Measurements from ENCODE around the gene SDK2.

SDK2 gene

GRCh38 chr17:73644145-73645049, at the start of gene SDK2:
SDK2 (minus strand) TSS chr17:73644445; CDS start chr17:73644088, 357 bp downstream.
- Histone ChIP-seq H3K27me3 (ENCODE audit: control insufficient read depth, insufficient read depth, low read length) (peaks cover 15% of the 10 kb centered on the region; the same call in 1 of the 2 replicates), H3K4me1 (ENCODE audit: control insufficient read depth, insufficient read depth, low read length) (peaks cover 2% of the 10 kb centered on the region; the same call in 1 of the 2 replicates), H3K27ac (ENCODE audit: low read length) (no peak within 1 kb of the TSS), H3K9me3 (ENCODE audit: control insufficient read depth, insufficient read depth, low read length) (no peaks in the 10 kb centered on the region), H3K4me3 (ENCODE audit: low read length) (peak within 1 kb of the TSS; percentile 64; the same call in 1 of the 2 replicates), H3K36me3 (ENCODE audit: control insufficient read depth, insufficient read depth, low read length) (no peaks in the 10 kb centered on the region)
- no CpG with 5 or more reads among the region's 105 CpGs for WGBS (ENCODE audit: insufficient coverage, insufficient read length)
- DNase-seq (ENCODE audit: low read depth, low spot score), result no peak

GRCh38 chr17:73693071-73693470, 48.8 kb upstream of the SDK2 start:
- WGBS (ENCODE audit: insufficient coverage, insufficient read length), result no CpG with 5 or more reads among the region's 12 CpGs
- peaks cover 1% of the 10 kb centered on the region; the same call in 1 of the 2 replicates for H3K4me1 ChIP-seq (ENCODE audit: control insufficient read depth, insufficient read depth, low read length)
- no peak overlapping the region for H3K4me3 ChIP-seq (ENCODE audit: low read length)
- H3K27me3 ChIP-seq (ENCODE audit: control insufficient read depth, insufficient read depth, low read length), result no peaks in the 10 kb centered on the region
- H3K9me3 ChIP-seq (ENCODE audit: control insufficient read depth, insufficient read depth, low read length), result no peaks in the 10 kb centered on the region
- H3K36me3 ChIP-seq (ENCODE audit: control insufficient read depth, insufficient read depth, low read length), result no peaks in the 10 kb centered on the region
- no peak for DNase-seq (ENCODE audit: low read depth, low spot score)
- no peak overlapping the region for H3K27ac ChIP-seq (ENCODE audit: low read length)

- no peak overlapping the region for H3K4me3 ChIP-seq (ENCODE audit: low read length)
- no CpG with 5 or more reads among the region's 10 CpGs for WGBS (ENCODE audit: insufficient coverage, insufficient read length)
- no peak overlapping the region for H3K27ac ChIP-seq (ENCODE audit: low read length)
- H3K9me3 ChIP-seq (ENCODE audit: control insufficient read depth, insufficient read depth, low read length), result no peaks in the 10 kb centered on the region
- peaks cover 1% of the 10 kb centered on the region for H3K4me1 ChIP-seq (ENCODE audit: control insufficient read depth, insufficient read depth, low read length)
- H3K36me3 ChIP-seq (ENCODE audit: control insufficient read depth, insufficient read depth, low read length), result no peaks in the 10 kb centered on the region
- no peaks in the 10 kb centered on the region for H3K27me3 ChIP-seq (ENCODE audit: control insufficient read depth, insufficient read depth, low read length)
- no peak for DNase-seq (ENCODE audit: low read depth, low spot score)
Measured at GRCh38 chr17:73691321-73691766, 47.1 kb upstream of the SDK2 start.

- Histone ChIP-seq H3K4me1 (ENCODE audit: control insufficient read depth, insufficient read depth, low read length) (peaks cover 1% of the 10 kb centered on the region), H3K27ac (ENCODE audit: low read length) (no peak overlapping the region), H3K36me3 (ENCODE audit: control insufficient read depth, insufficient read depth, low read length) (no peaks in the 10 kb centered on the region), H3K27me3 (ENCODE audit: control insufficient read depth, insufficient read depth, low read length) (no peaks in the 10 kb centered on the region), H3K9me3 (ENCODE audit: control insufficient read depth, insufficient read depth, low read length) (no peaks in the 10 kb centered on the region), H3K4me3 (ENCODE audit: low read length) (no peak overlapping the region)
- WGBS (ENCODE audit: insufficient coverage, insufficient read length), result no CpG with 5 or more reads among the region's 10 CpGs
- no peak for DNase-seq (ENCODE audit: low read depth, low spot score)
Measured at GRCh38 chr17:73690676-73691075, 46.4 kb upstream of the SDK2 start.

GRCh38 chr17:73689596-73690275, 45.5 kb upstream of the SDK2 start:
- no peaks in the 10 kb centered on the region for H3K9me3 ChIP-seq (ENCODE audit: control insufficient read depth, insufficient read depth, low read length)
- H3K27ac ChIP-seq (ENCODE audit: low read length), result no peak overlapping the region
- peaks cover 1% of the 10 kb centered on the region for H3K4me1 ChIP-seq (ENCODE audit: control insufficient read depth, insufficient read depth, low read length)
- no peaks in the 10 kb centered on the region for H3K27me3 ChIP-seq (ENCODE audit: control insufficient read depth, insufficient read depth, low read length)
- H3K4me3 ChIP-seq (ENCODE audit: low read length), result no peak overlapping the region
- WGBS (ENCODE audit: insufficient coverage, insufficient read length), result no CpG with 5 or more reads among the region's 13 CpGs
- no peaks in the 10 kb centered on the region for H3K36me3 ChIP-seq (ENCODE audit: control insufficient read depth, insufficient read depth, low read length)
- no peak for DNase-seq (ENCODE audit: low read depth, low spot score)

GRCh38 chr17:73686961-73687360, 42.7 kb upstream of the SDK2 start:
- no peak overlapping the region for H3K4me3 ChIP-seq (ENCODE audit: low read length)
- H3K9me3 ChIP-seq (ENCODE audit: control insufficient read depth, insufficient read depth, low read length), result no peaks in the 10 kb centered on the region
- H3K4me1 ChIP-seq (ENCODE audit: control insufficient read depth, insufficient read depth, low read length), result peaks cover 3% of the 10 kb centered on the region
- H3K27me3 ChIP-seq (ENCODE audit: control insufficient read depth, insufficient read depth, low read length), result no peaks in the 10 kb centered on the region
- H3K36me3 ChIP-seq (ENCODE audit: control insufficient read depth, insufficient read depth, low read length), result no peaks in the 10 kb centered on the region
- WGBS (ENCODE audit: insufficient coverage, insufficient read length), result no CpG with 5 or more reads among the region's 3 CpGs
- no peak overlapping the region for H3K27ac ChIP-seq (ENCODE audit: low read length)
- no peak for DNase-seq (ENCODE audit: low read depth, low spot score)

- peaks cover 3% of the 10 kb centered on the region for H3K4me1 ChIP-seq (ENCODE audit: control insufficient read depth, insufficient read depth, low read length)
- no peaks in the 10 kb centered on the region for H3K36me3 ChIP-seq (ENCODE audit: control insufficient read depth, insufficient read depth, low read length)
- no peaks in the 10 kb centered on the region for H3K27me3 ChIP-seq (ENCODE audit: control insufficient read depth, insufficient read depth, low read length)
- no peaks in the 10 kb centered on the region for H3K9me3 ChIP-seq (ENCODE audit: control insufficient read depth, insufficient read depth, low read length)
- H3K27ac ChIP-seq (ENCODE audit: low read length), result no peak overlapping the region
- DNase-seq (ENCODE audit: low read depth, low spot score), result no peak
- H3K4me3 ChIP-seq (ENCODE audit: low read length), result no peak overlapping the region
Measured at GRCh38 chr17:73686126-73686525, 41.9 kb upstream of the SDK2 start.

GRCh38 chr17:73684183-73684582, 39.9 kb upstream of the SDK2 start:
- Histone ChIP-seq H3K27ac (ENCODE audit: low read length) (no peak overlapping the region), H3K4me1 (ENCODE audit: control insufficient read depth, insufficient read depth, low read length) (peaks cover 1% of the 10 kb centered on the region; the same call in 1 of the 2 replicates), H3K4me3 (ENCODE audit: low read length) (no peak overlapping the region), H3K9me3 (ENCODE audit: control insufficient read depth, insufficient read depth, low read length) (no peaks in the 10 kb centered on the region), H3K27me3 (ENCODE audit: control insufficient read depth, insufficient read depth, low read length) (no peaks in the 10 kb centered on the region), H3K36me3 (ENCODE audit: control insufficient read depth, insufficient read depth, low read length) (no peaks in the 10 kb centered on the region)
- WGBS (ENCODE audit: insufficient coverage, insufficient read length), result no CpG with 5 or more reads among the region's 3 CpGs
- DNase-seq (ENCODE audit: low read depth, low spot score), result no peak

GRCh38 chr17:73683771-73684170, 39.5 kb upstream of the SDK2 start:
- no CpG with 5 or more reads among the region's 6 CpGs for WGBS (ENCODE audit: insufficient coverage, insufficient read length)
- no peak overlapping the region for H3K27ac ChIP-seq (ENCODE audit: low read length)
- peaks cover 1% of the 10 kb centered on the region; the same call in 1 of the 2 replicates for H3K4me1 ChIP-seq (ENCODE audit: control insufficient read depth, insufficient read depth, low read length)
- H3K4me3 ChIP-seq (ENCODE audit: low read length), result no peak overlapping the region
- H3K36me3 ChIP-seq (ENCODE audit: control insufficient read depth, insufficient read depth, low read length), result no peaks in the 10 kb centered on the region
- no peak for DNase-seq (ENCODE audit: low read depth, low spot score)
- no peaks in the 10 kb centered on the region for H3K27me3 ChIP-seq (ENCODE audit: control insufficient read depth, insufficient read depth, low read length)
- no peaks in the 10 kb centered on the region for H3K9me3 ChIP-seq (ENCODE audit: control insufficient read depth, insufficient read depth, low read length)

- DNase-seq (ENCODE audit: low read depth, low spot score), result no peak
- Histone ChIP-seq H3K36me3 (ENCODE audit: control insufficient read depth, insufficient read depth, low read length) (no peaks in the 10 kb centered on the region), H3K27ac (ENCODE audit: low read length) (no peak overlapping the region), H3K9me3 (ENCODE audit: control insufficient read depth, insufficient read depth, low read length) (no peaks in the 10 kb centered on the region), H3K4me3 (ENCODE audit: low read length) (no peak overlapping the region), H3K4me1 (ENCODE audit: control insufficient read depth, insufficient read depth, low read length) (peaks cover 1% of the 10 kb centered on the region; the same call in 1 of the 2 replicates), H3K27me3 (ENCODE audit: control insufficient read depth, insufficient read depth, low read length) (no peaks in the 10 kb centered on the region)
- WGBS (ENCODE audit: insufficient coverage, insufficient read length), result no CpG with 5 or more reads among the region's 1 CpG
Measured at GRCh38 chr17:73681946-73682345, 37.7 kb upstream of the SDK2 start.
